BJ (cell line): ENCODE results near the gene CNNM2. TPM values are rescaled to one million over a fixed set of nuclear protein-coding genes. Genes with fewer than 3 reads are reported as not detected.

ENCODE experiments used
- CTCF ChIA-PET: fragments of 350-600 bp; formaldehyde crosslinking; extraction: SDS; loops from one replicate; lab custom pipeline; 2021; ENCODE audit warnings: antibody characterized with exemption, inconsistent platforms; lab: Yijun Ruan, JAX
- POLR2A ChIA-PET: fragments of 300-600 bp; sonication (Branson Sonifier 250); formaldehyde crosslinking; extraction: SDS; loops from one replicate; lab custom pipeline; 2021; ENCODE audit warnings: antibody characterized with exemption; lab: Charles Lee
- DNase-seq: peaks from one replicate; pipeline ENCODE4 v3.0.0-alpha.2; 2011; ENCODE audit warnings: low read depth
- H3K27me3 ChIP-seq: 2 replicates; pipeline ENCODE4 v1.6.0; 2011; ENCODE audit warnings: low read length; ENCODE audit not compliant: control insufficient read depth, insufficient read depth
- H3K36me3 ChIP-seq: 2 replicates; pipeline ENCODE4 v1.5.1; 2011; ENCODE audit warnings: low read length; ENCODE audit not compliant: control insufficient read depth, insufficient read depth
- H3K4me3 ChIP-seq: 2 replicates; pipeline ENCODE4 v1.5.1; 2011; ENCODE audit warnings: low read depth, mild to moderate bottlenecking, control low read depth, low read length
- polyA plus RNA-seq: library from polyadenylated mRNA; depleted of rRNA; stranded (reverse); fragments of >200 nt; gene quantifications from 2 replicates; pipeline ENCODE4 v1.2.3, GENCODE V29; 2011
- TF ChIP-seq, protein P1 (sequence below): IDR thresholded peaks from 2 replicates; pipeline ENCODE4 v1.5.1; 2011; ENCODE audit warnings: low read depth, mild to moderate bottlenecking, control low read depth, inconsistent platforms, low read length, moderate library complexity; ENCODE audit not compliant: insufficient read depth

Gene CNNM2
- polyA plus RNA-seq, 1 experiment: 3.7 TPM

DNA sequence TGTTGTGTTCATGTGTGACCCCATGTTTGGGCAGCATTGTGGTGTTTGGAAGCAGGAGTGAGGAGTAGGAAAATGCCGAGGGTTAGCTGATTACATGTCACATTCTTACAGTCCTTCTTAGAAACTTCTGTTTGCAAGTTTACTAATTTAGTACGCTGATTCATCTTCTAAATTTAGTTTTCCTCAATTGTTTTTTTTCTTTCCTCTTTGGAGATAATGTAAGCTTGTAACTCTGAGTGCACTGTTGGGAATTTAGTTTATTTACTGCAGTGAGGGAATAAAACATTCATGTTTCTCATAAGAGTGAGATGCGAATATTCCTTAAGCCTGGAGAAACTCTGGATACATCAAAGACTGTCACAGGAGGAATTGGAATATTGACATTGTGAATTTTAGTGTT is 139.9 kb downstream of the CNNM2 start:
- H3K27me3 ChIP-seq: no peaks in the 10 kb centered on the region
- TF ChIP-seq, protein P1, sequence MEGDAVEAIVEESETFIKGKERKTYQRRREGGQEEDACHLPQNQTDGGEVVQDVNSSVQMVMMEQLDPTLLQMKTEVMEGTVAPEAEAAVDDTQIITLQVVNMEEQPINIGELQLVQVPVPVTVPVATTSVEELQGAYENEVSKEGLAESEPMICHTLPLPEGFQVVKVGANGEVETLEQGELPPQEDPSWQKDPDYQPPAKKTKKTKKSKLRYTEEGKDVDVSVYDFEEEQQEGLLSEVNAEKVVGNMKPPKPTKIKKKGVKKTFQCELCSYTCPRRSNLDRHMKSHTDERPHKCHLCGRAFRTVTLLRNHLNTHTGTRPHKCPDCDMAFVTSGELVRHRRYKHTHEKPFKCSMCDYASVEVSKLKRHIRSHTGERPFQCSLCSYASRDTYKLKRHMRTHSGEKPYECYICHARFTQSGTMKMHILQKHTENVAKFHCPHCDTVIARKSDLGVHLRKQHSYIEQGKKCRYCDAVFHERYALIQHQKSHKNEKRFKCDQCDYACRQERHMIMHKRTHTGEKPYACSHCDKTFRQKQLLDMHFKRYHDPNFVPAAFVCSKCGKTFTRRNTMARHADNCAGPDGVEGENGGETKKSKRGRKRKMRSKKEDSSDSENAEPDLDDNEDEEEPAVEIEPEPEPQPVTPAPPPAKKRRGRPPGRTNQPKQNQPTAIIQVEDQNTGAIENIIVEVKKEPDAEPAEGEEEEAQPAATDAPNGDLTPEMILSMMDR: no peak
- POLR2A ChIA-PET: no interaction called here
- DNase-seq: no peak
- no peak overlapping the region for H3K4me3 ChIP-seq
- no peaks in the 10 kb centered on the region for H3K36me3 ChIP-seq
- CTCF ChIA-PET: interaction anchor here (0.9 kb wide), 1 partner anchor 141 kb away, joined by 3 read pairs; no protein-coding TSS in a partner anchor

DNA sequence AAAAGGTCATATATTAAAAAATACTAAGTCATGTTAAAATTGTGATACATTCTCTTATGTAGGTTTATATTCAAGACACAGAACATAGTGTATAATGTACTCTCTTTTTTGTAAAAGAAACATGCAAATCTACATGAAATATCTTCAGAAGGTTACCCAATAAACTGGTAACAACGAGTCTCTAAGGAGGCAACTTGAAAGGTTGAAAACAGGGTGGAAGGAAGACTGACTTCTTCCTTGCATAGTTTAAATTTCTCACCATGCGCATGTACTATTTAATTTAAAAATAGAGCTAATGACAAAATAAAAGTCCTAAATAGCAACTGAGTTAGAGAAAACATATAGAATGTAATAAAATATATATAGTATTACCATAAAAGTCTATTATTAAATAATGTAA is 142.5 kb downstream of the CNNM2 start:
- no peaks in the 10 kb centered on the region for H3K27me3 ChIP-seq
- H3K36me3 ChIP-seq: no peaks in the 10 kb centered on the region
- no peak for DNase-seq
- POLR2A ChIA-PET: interaction anchor here (0.7 kb wide), 1 partner anchor 30 kb away, joined by 3 read pairs; no protein-coding TSS in a partner anchor
- no peak overlapping the region for H3K4me3 ChIP-seq
- TF ChIP-seq, protein P1: no peak
- CTCF ChIA-PET: interaction anchor here (0.6 to 2.8 kb wide), 3 partner anchors 8 to 143 kb away, joined by 3 to 12 read pairs (median 3); partner anchors contain the start of gene CNNM2

DNA sequence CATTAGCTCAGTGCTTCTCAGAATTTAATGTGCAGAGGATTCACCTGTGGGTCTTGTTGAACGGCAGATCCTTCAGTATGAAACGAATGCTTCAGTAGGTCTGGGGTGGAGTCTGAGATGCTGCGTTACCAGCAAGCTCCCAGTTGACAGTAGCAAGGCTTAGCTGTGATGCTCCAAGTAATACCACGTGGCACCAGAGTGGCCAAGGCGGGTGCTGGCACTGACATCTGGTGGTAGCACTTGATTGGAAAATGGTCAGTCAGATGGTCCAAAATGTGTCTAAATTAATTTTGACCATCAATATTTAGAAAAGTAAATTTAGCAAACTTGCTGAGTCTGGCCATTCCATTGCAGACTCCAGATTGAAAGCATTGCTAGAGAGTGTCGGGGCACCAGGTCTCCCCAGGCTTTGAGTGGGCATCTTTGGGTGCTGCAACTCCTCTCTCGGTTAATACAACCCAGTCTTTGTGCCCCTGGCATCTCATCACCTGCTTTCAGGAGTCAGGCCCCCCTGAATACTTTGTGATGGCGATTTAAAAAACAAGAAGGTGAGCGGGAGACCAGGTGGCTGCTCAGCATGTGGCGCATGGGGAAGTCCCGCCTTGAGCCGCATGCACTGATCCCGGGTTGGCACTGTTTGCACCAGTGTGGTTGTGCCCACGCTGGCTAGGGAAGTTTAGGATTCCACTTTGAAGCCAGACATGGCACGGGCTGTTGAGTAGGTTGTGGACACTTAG is 144.9 kb downstream of the CNNM2 start:
- POLR2A ChIA-PET: no interaction called here

DNA sequence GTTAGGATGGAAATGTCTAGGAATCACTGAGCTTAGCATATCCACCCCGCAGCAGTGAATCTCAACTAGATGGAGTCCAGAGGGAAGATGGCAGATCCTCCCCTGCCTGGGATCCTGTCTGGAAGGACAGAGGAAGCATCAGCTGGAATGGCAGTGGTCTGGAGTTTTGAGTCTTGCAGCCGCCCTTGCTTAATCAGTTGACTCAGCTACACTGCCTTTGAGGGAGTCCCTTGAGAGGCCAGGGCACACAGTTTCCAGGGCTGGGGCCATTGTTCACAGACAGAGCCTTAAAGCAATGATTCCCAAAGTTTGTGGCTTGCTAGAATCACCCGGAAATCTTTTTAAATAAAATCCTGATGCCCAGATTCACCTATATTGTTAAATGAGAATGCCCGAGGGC is 146.9 kb downstream of the CNNM2 start:
- CTCF ChIA-PET: interaction anchor here (1.0 to 5.3 kb wide), 2 partner anchors 9 to 147 kb away, joined by 4 to 44 read pairs; partner anchors contain the start of gene CNNM2

More for the DNA sequence above, 144.9 kb downstream of the CNNM2 start:
- no peaks in the 10 kb centered on the region for H3K27me3 ChIP-seq
- no peaks in the 10 kb centered on the region for H3K36me3 ChIP-seq
- CTCF ChIA-PET: interaction anchor here (1.1 to 5.3 kb wide), 4 partner anchors 12 to 145 kb away, joined by 3 to 44 read pairs (median 4); partner anchors contain the start of gene CNNM2
- TF ChIP-seq, protein P1: no peak
- DNase-seq: no peak
- no peak overlapping the region for H3K4me3 ChIP-seq

More for the DNA sequence above, 146.9 kb downstream of the CNNM2 start:
- Histone ChIP-seq H3K36me3 (no peaks in the 10 kb centered on the region), H3K4me3 (no peak overlapping the region), H3K27me3 (no peaks in the 10 kb centered on the region)
- TF ChIP-seq, protein P1: no peak
- POLR2A ChIA-PET: no interaction called here
- no peak for DNase-seq
